OCI-M2 (cell line): Measurements from ENCODE around the gene SLC17A8.

Experiments used
- DNase-seq: peaks from one replicate; lab custom pipeline; 2025; ENCODE audit not compliant: unreplicated experiment; lab: John Stamatoyannopoulos, UW

SLC17A8 gene

GRCh38 chr12:100468126-100468525 lies 111.3 kb downstream of the SLC17A8 start:
- DNase-seq = no peak
